AG09309 (cell line): Measurements from ENCODE around the gene ZDHHC24.
A peak's percentile ranks its signal among the peaks of the same experiment; 100 is the strongest.
"Not testable (repeated sequence)": the region's sequence is repeated elsewhere in the genome, so short reads cannot be mapped to it uniquely, and the experiment has no call there.

Experiments
- DNase-seq: peaks from one replicate; pipeline ENCODE4 v3.0.0-alpha.2; 2010; ENCODE audit warnings: low read depth
- H3K4me3 ChIP-seq: 2 replicates; pipeline ENCODE4 v1.5.1; 2011; ENCODE audit warnings: mild to moderate bottlenecking, low read depth, low read length, moderate library complexity; ENCODE audit not compliant: control insufficient read depth
- CTCF ChIP-seq: IDR thresholded peaks from 2 replicates; pipeline ENCODE4 v1.5.1; 2011; ENCODE audit warnings: mild to moderate bottlenecking, low read depth, low read length, inconsistent platforms; ENCODE audit not compliant: insufficient read depth, control insufficient read depth; ENCODE audit errors: missing control alignments

Gene ZDHHC24

GRCh38 chr11:66546966-66547661, 1.3 kb upstream of the ZDHHC24 start:
- H3K4me3 ChIP-seq = no peak overlapping the region
- no peak for DNase-seq
- TF ChIP-seq CTCF = no peak

GRCh38 chr11:66546368-66546965, 619 bp upstream of the ZDHHC24 start, which contains the start of gene ACTN3:
Gene ACTN3 (plus strand): TSS chr11:66546903. CDS start chr11:66546938, 35 bp downstream.
- no peak for TF ChIP-seq CTCF
- DNase-seq = no peak
- peak within 1 kb of the TSS; percentile 74 for H3K4me3 ChIP-seq

GRCh38 chr11:66544952-66545351, 896 bp downstream of the ZDHHC24 start:
- H3K4me3 ChIP-seq = peak overlapping the region; percentile 74
- DNase-seq = not testable (repeated sequence)

- TF ChIP-seq CTCF = no peak
- H3K4me3 ChIP-seq = no peak overlapping the region
Measured at GRCh38 chr11:66543263-66544107, 2.4 kb downstream of the ZDHHC24 start.

DNA sequence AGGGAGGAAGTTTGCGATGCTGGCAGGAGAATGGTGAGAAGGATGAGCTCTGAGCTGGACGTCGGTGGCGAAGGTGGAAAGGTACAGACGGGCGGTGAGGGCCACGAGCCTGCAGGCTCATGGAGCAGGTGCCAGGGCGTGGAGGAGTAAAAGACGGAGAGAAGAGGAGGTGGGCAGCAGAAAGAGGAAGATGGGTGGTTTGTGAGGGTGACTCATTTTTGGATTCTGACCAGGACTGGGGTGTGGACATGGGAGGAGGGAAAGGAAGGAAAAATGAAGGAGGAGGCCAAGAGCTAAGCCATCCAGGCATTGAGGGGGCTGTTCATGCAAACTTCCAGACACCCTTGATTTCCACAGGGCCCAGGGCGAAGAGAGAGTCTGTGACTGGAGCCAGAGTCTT, 3.5 kb downstream of the ZDHHC24 start:
- no peak overlapping the region for H3K4me3 ChIP-seq
- DNase-seq = no peak
- TF ChIP-seq CTCF = no peak

More at GRCh38 chr11:66543263-66544107, 2.4 kb downstream of the ZDHHC24 start:
- no peak for DNase-seq

GRCh38 chr11:66541892-66542291, 4.0 kb downstream of the ZDHHC24 start:
- H3K4me3 ChIP-seq = no peak overlapping the region
- no peak for DNase-seq
- TF ChIP-seq CTCF = no peak

- not testable (repeated sequence) for DNase-seq, H3K4me3 ChIP-seq
Measured at GRCh38 chr11:66540598-66540997, 5.2 kb downstream of the ZDHHC24 start.
